C4-2B (cell line): ENCODE results near the gene HEPACAM.

ENCODE experiments used
- CTCF ChIP-seq: fragments of 450-650 bp; conservative IDR thresholded peaks from 2 replicates; pipeline ENCODE4 v1.5.1; 2017; ENCODE audit warnings: mild to moderate bottlenecking
- ZFX ChIP-seq: fragments of 450-650 bp; IDR thresholded peaks from 2 replicates; pipeline ENCODE4 v1.6.1; 2017

- no peak for TF ChIP-seq CTCF
- TF ChIP-seq ZFX, result no peak
Measured at GRCh38 chr11:124896821-124897391, 38.9 kb downstream of the HEPACAM start.
